Mesendoderm (in vitro differentiated cells): ENCODE measurements around the gene KLF4.
A peak's percentile ranks its signal among the peaks of the same experiment; 100 is the strongest.

Source experiments
- DNase-seq: peaks from one replicate; pipeline ENCODE4 v3.0.0; 2013
- H2AK5ac ChIP-seq: 2 replicates; pipeline ENCODE4 v1.6.1; 2013; ENCODE audit warnings: low read length, inconsistent platforms
- H2BK120ac ChIP-seq: 2 replicates; pipeline ENCODE4 v1.6.1; 2013; ENCODE audit warnings: low read depth, mild to moderate bottlenecking, low read length, moderate library complexity, mixed read lengths
- H2BK15ac ChIP-seq: replicated peaks from 2 replicates; pipeline ENCODE4 v1.6.1; 2013; ENCODE audit warnings: low read depth, mild to moderate bottlenecking, moderate library complexity
- H2BK5ac ChIP-seq: 2 replicates; pipeline ENCODE4 v1.6.1; 2013; ENCODE audit warnings: low read length, inconsistent platforms
- H3K18ac ChIP-seq: 2 replicates; pipeline ENCODE4 v1.6.1; 2013; ENCODE audit warnings: mild to moderate bottlenecking, low read length, mixed read lengths
- H3K23ac ChIP-seq: one replicate; pipeline ENCODE4 v1.6.1; 2013; ENCODE audit warnings: low read length
- H3K27ac ChIP-seq: 2 replicates; pipeline ENCODE4 v1.5.1; 2013; ENCODE audit warnings: low read depth, mild to moderate bottlenecking, inconsistent platforms, low read length, moderate library complexity
- H3K27me3 ChIP-seq: 2 replicates; pipeline ENCODE4 v1.6.1; 2013; ENCODE audit warnings: low read length, control low read depth, mild to moderate bottlenecking, inconsistent platforms; ENCODE audit not compliant: insufficient read depth, poor library complexity
- H3K36me3 ChIP-seq: 2 replicates; pipeline ENCODE4 v1.6.1; 2013; ENCODE audit warnings: low read length, inconsistent platforms; ENCODE audit not compliant: control insufficient read depth, insufficient read depth
- H3K4ac ChIP-seq: one replicate; pipeline ENCODE4 v1.6.1; 2013; ENCODE audit warnings: low read depth, mild to moderate bottlenecking, low read length, moderate library complexity
- H3K4me1 ChIP-seq: 2 replicates; pipeline ENCODE4 v1.6.1; 2013; ENCODE audit warnings: low read depth, low read length, inconsistent platforms; ENCODE audit not compliant: control insufficient read depth
- H3K4me2 ChIP-seq: 2 replicates; pipeline ENCODE4 v1.6.1; 2013; ENCODE audit warnings: low read length
- H3K4me3 ChIP-seq: 2 replicates; pipeline ENCODE4 v1.5.1; 2013; ENCODE audit warnings: mild to moderate bottlenecking, low read length
- H3K56ac ChIP-seq: one replicate; pipeline ENCODE4 v1.6.1; 2013; ENCODE audit warnings: low read length
- H3K79me1 ChIP-seq: 2 replicates; pipeline ENCODE4 v1.6.1; 2013; ENCODE audit warnings: low read length, inconsistent platforms
- H3K79me2 ChIP-seq: 2 replicates; pipeline ENCODE4 v1.6.1; 2013; ENCODE audit warnings: mild to moderate bottlenecking, low read length; ENCODE audit not compliant: control insufficient read depth, insufficient read depth
- H3K9ac ChIP-seq: 2 replicates; pipeline ENCODE4 v1.6.1; 2013; ENCODE audit warnings: low read length, inconsistent platforms
- H4K5ac ChIP-seq: one replicate; pipeline ENCODE4 v1.6.1; 2013; ENCODE audit warnings: low read length
- H4K8ac ChIP-seq: one replicate; pipeline ENCODE4 v1.6.1; 2013; ENCODE audit warnings: low read depth, mild to moderate bottlenecking, control low read depth, low read length, moderate library complexity
- WGBS: extraction: QIAGEN DNeasy Blood & Tissue Kit; methylation state at CpG from one replicate; pipeline ENCODE4 v1.1.7; 2013; ENCODE audit warnings: low lambda C conversion rate, missing lambda C conversion rate; ENCODE audit not compliant: insufficient coverage; ENCODE audit errors: extremely low coverage; 5-methylcytosine and 5-hydroxymethylcytosine counted together

Gene KLF4

GRCh38 chr9:107485458-107486043 is 4.0 kb downstream of the KLF4 start:
- WGBS, result no CpG with 5 or more reads among the region's 15 CpGs
- peaks cover 8% of the 10 kb centered on the region for H3K27me3 ChIP-seq
- no peak for DNase-seq

GRCh38 chr9:107484117-107484723 is 5.3 kb downstream of the KLF4 start:
- no peaks in the 10 kb centered on the region for H3K79me2 ChIP-seq
- H3K23ac ChIP-seq, result no peak overlapping the region
- no peak overlapping the region for H4K5ac ChIP-seq
- H2BK120ac ChIP-seq, result no peak overlapping the region
- H4K8ac ChIP-seq, result no peak overlapping the region
- H3K4me1 ChIP-seq, result no peaks in the 10 kb centered on the region
- no peak overlapping the region for H3K4ac ChIP-seq
- no peak overlapping the region for H2BK15ac ChIP-seq
- H3K4me3 ChIP-seq, result no peak overlapping the region
- H3K56ac ChIP-seq, result no peak overlapping the region
- H3K27me3 ChIP-seq, result peaks cover 8% of the 10 kb centered on the region
- DNase-seq, result peak; percentile 79
- no peaks in the 10 kb centered on the region for H3K79me1 ChIP-seq
- H3K36me3 ChIP-seq, result no peaks in the 10 kb centered on the region
- no peak overlapping the region for H3K4me2 ChIP-seq
- WGBS, result no CpG with 5 or more reads among the region's 4 CpGs
- H3K9ac ChIP-seq, result no peak overlapping the region
- no peak overlapping the region for H3K18ac ChIP-seq
- H3K27ac ChIP-seq, result no peak overlapping the region
- no peak overlapping the region for H2BK5ac ChIP-seq
- H2AK5ac ChIP-seq, result no peak overlapping the region

More at GRCh38 chr9:107485458-107486043, 4.0 kb downstream of the KLF4 start:
- Histone ChIP-seq H3K4ac (no peak overlapping the region), H3K36me3 (no peaks in the 10 kb centered on the region), H3K18ac (no peak overlapping the region), H3K23ac (no peak overlapping the region), H3K79me1 (no peaks in the 10 kb centered on the region), H2BK120ac (no peak overlapping the region), H2BK15ac (no peak overlapping the region), H3K4me1 (no peaks in the 10 kb centered on the region), H2AK5ac (no peak overlapping the region), H3K9ac (no peak overlapping the region), H3K4me2 (no peak overlapping the region), H3K4me3 (no peak overlapping the region), H3K79me2 (no peaks in the 10 kb centered on the region), H3K27ac (no peak overlapping the region), H4K5ac (no peak overlapping the region), H4K8ac (no peak overlapping the region), H2BK5ac (no peak overlapping the region), H3K56ac (no peak overlapping the region)

- no CpG with 5 or more reads among the region's 2 CpGs for WGBS
- Histone ChIP-seq H3K36me3 (no peaks in the 10 kb centered on the region), H2AK5ac (no peak overlapping the region)
Observed at GRCh38 chr9:107483666-107484065, 5.9 kb downstream of the KLF4 start.

GRCh38 chr9:107481035-107481434 is 8.5 kb downstream of the KLF4 start:
- Histone ChIP-seq H4K8ac (no peak overlapping the region), H3K79me2 (no peaks in the 10 kb centered on the region), H3K79me1 (no peaks in the 10 kb centered on the region), H2AK5ac (no peak overlapping the region), H3K4me2 (no peak overlapping the region), H2BK15ac (no peak overlapping the region), H3K36me3 (no peaks in the 10 kb centered on the region), H3K18ac (no peak overlapping the region), H3K9ac (no peak overlapping the region), H3K27ac (no peak overlapping the region), H3K4me1 (no peaks in the 10 kb centered on the region), H3K56ac (no peak overlapping the region), H3K23ac (no peak overlapping the region), H3K27me3 (no peaks in the 10 kb centered on the region), H3K4ac (no peak overlapping the region), H3K4me3 (no peak overlapping the region), H4K5ac (no peak overlapping the region), H2BK120ac (no peak overlapping the region), H2BK5ac (no peak overlapping the region)
- DNase-seq, result no peak
- no CpG with 5 or more reads among the region's 4 CpGs for WGBS

More at GRCh38 chr9:107483666-107484065, 5.9 kb downstream of the KLF4 start:
- Histone ChIP-seq H3K9ac (no peak overlapping the region), H4K8ac (no peak overlapping the region), H3K23ac (no peak overlapping the region), H3K4ac (no peak overlapping the region), H3K79me1 (no peaks in the 10 kb centered on the region), H3K18ac (no peak overlapping the region), H3K4me1 (no peaks in the 10 kb centered on the region), H4K5ac (no peak overlapping the region), H3K4me2 (no peak overlapping the region), H2BK120ac (no peak overlapping the region), H3K27me3 (peaks cover 7% of the 10 kb centered on the region), H3K27ac (no peak overlapping the region), H3K4me3 (no peak overlapping the region), H2BK15ac (no peak overlapping the region), H2BK5ac (no peak overlapping the region), H3K56ac (no peak overlapping the region), H3K79me2 (no peaks in the 10 kb centered on the region)
- no peak for DNase-seq

- Histone ChIP-seq H3K79me2 (no peaks in the 10 kb centered on the region), H2BK5ac (no peak overlapping the region), H3K27me3 (no peaks in the 10 kb centered on the region), H3K27ac (no peak overlapping the region), H3K23ac (no peak overlapping the region), H3K79me1 (no peaks in the 10 kb centered on the region), H3K4me3 (no peak overlapping the region), H4K5ac (no peak overlapping the region), H2AK5ac (no peak overlapping the region), H3K18ac (no peak overlapping the region), H3K4me1 (no peaks in the 10 kb centered on the region), H3K36me3 (no peaks in the 10 kb centered on the region), H3K9ac (no peak overlapping the region), H2BK120ac (no peak overlapping the region), H3K56ac (no peak overlapping the region), H3K4ac (no peak overlapping the region), H3K4me2 (no peak overlapping the region), H4K8ac (no peak overlapping the region), H2BK15ac (no peak overlapping the region)
- WGBS, result no CpG with 5 or more reads among the region's 12 CpGs
- DNase-seq, result no peak
Observed at GRCh38 chr9:107480386-107480789, 9.2 kb downstream of the KLF4 start.

- H4K8ac ChIP-seq, result no peak overlapping the region
Observed at GRCh38 chr9:107478805-107479204, 10.8 kb downstream of the KLF4 start.

More at GRCh38 chr9:107478805-107479204, 10.8 kb downstream of the KLF4 start:
- Histone ChIP-seq H3K56ac (no peak overlapping the region), H3K4me3 (no peak overlapping the region), H3K18ac (no peak overlapping the region), H3K36me3 (no peaks in the 10 kb centered on the region), H3K23ac (no peak overlapping the region), H2BK15ac (no peak overlapping the region), H3K4me2 (no peak overlapping the region), H4K5ac (no peak overlapping the region), H3K79me1 (no peaks in the 10 kb centered on the region), H2AK5ac (no peak overlapping the region), H3K79me2 (no peaks in the 10 kb centered on the region), H2BK120ac (no peak overlapping the region), H3K4me1 (no peaks in the 10 kb centered on the region), H2BK5ac (no peak overlapping the region), H3K27me3 (no peaks in the 10 kb centered on the region), H3K4ac (no peak overlapping the region), H3K9ac (no peak overlapping the region), H3K27ac (no peak overlapping the region)
- no peak for DNase-seq
- no CpG with 5 or more reads among the region's 4 CpGs for WGBS
